ENCODE data around the gene CNTN1. TPM values are rescaled to one million over a fixed set of nuclear protein-coding genes. Genes with fewer than 3 reads are reported as not detected.

The CNTN1 gene
- total and polyA plus RNA-seq, 10 of the 15 experiments (the other 5 are each of a cell fraction or from before 2014, with no cell fraction given): 0.06 to 0.14 TPM; not detected in 8

GRCh38 chr12:40970320-40970907 lies 278.2 kb downstream of the CNTN1 start:
- in situ Hi-C loops (cut with MboI) (no loop called here), intact Hi-C loops (cut with micrococcal nuclease; ENCODE audit: unreplicated experiment) (no loop called here)
- no peak overlapping the region for H2AFZ ChIP-seq (ENCODE audit: control insufficient read depth, low read depth, low read length)
- H3K9ac ChIP-seq (ENCODE audit: control insufficient read depth, insufficient read depth, low read length): no peak overlapping the region
- ATAC-seq: no peak
- CTCF ChIA-PET: interaction anchor here (0.9 to 1.5 kb wide), 3 partner anchors 9 to 1053 kb away, joined by 3 to 4 read pairs (median 4); no protein-coding TSS in a partner anchor
- H3K4me1 ChIP-seq (ENCODE audit: control insufficient read depth, insufficient read depth, low read length): no peaks in the 10 kb centered on the region
- no peak overlapping the region for H3K4me3 ChIP-seq
- FAIRE-seq: no peak
- H3K9me3 ChIP-seq (replicated peaks; ENCODE audit: control insufficient read depth, insufficient read depth, low read length): no peaks in the 10 kb centered on the region
- TF ChIP-seq ZBTB40 (IDR thresholded peaks at IDR 0.05; ENCODE audit: borderline replicate concordance) (no peak), ZBED1 (IDR thresholded peaks at IDR 0.05; ENCODE audit: borderline replicate concordance) (no peak), SIN3A (IDR thresholded peaks at IDR 0.05; ENCODE audit: low read depth, low read length) (no peak), RAD21 (IDR thresholded peaks at IDR 0.05; ENCODE audit: insufficient read depth, low read depth, low read length) (peak; percentile 24; the same call in 1 of the 2 replicates), TARDBP (IDR thresholded peaks at IDR 0.05; ENCODE audit: borderline replicate concordance) (no peak), RUNX3 (IDR thresholded peaks at IDR 0.05; ENCODE audit: low read length) (no peak), CUX1 (IDR thresholded peaks at IDR 0.05; ENCODE audit: insufficient replicate concordance, low read depth, low read length) (no peak), SMC3 (IDR thresholded peaks at IDR 0.05; ENCODE audit: borderline replicate concordance, low read length) (0 out of 2 replicates have a peak, but pooled peaks have one; percentile 4), PRDM15 (CRISPR knock-in tag; IDR thresholded peaks at IDR 0.05) (no peak)
- SMC1A ChIA-PET (ENCODE audit: uncharacterized antibody, unreplicated experiment): interaction anchor here (0.7 to 1.3 kb wide), 2 partner anchors 1015 to 1054 kb away, joined by 3 to 4 read pairs; no protein-coding TSS in a partner anchor
- H3K27ac ChIP-seq (ENCODE audit: control insufficient read depth, insufficient read depth): no peak overlapping the region
- DNase-seq (ENCODE audit: low read depth, low spot score): no peak
- H4K20me1 ChIP-seq (ENCODE audit: control insufficient read depth, insufficient read depth): no peaks in the 10 kb centered on the region
- POLR2A ChIA-PET: no interaction called here
- H3K79me2 ChIP-seq (ENCODE audit: control insufficient read depth, insufficient read depth, low read length): no peaks in the 10 kb centered on the region
- H3K36me3 ChIP-seq (ENCODE audit: control insufficient read depth in 2 of 2, insufficient read depth in 2 of 2, low read length in 1 of 2): no peaks in the 10 kb centered on the region
- no peaks in the 10 kb centered on the region for H3K27me3 ChIP-seq (replicated peaks in 1 of 2; ENCODE audit: control insufficient read depth in 2 of 2, insufficient read depth in 2 of 2, low read length in 1 of 2)
- 49% methylated on average over 5 of the region's 5 CpGs for WGBS (ENCODE audit: insufficient coverage, insufficient replicate concordance, low lambda C conversion rate, missing lambda C conversion rate)
- RAD21 ChIA-PET (ENCODE audit: unreplicated experiment): interaction anchor here (0.9 kb wide), 1 partner anchor 1054 kb away, joined by 3 read pairs; no protein-coding TSS in a partner anchor
- no peak overlapping the region for H3K4me2 ChIP-seq (ENCODE audit: control insufficient read depth, insufficient read depth)
- no TSS peak for BruUV-seq (replicated peaks)
